K562 (cell line): Measurements from ENCODE around the gene ZNF487. TPM values are rescaled to one million over a fixed set of nuclear protein-coding genes. Genes with fewer than 3 reads are reported as not detected.

ENCODE experiments used
- ADNP ChIP-seq: fragments of 200-800 bp; sonication (Bioruptor generic); IDR thresholded peaks from 2 replicates; pipeline ENCODE4 v1.6.1; 2016; ENCODE audit warnings: missing genetic modification characterization, missing compliant biosample characterization
- BCOR ChIP-seq: fragments of 450-650 bp; IDR thresholded peaks from 2 replicates; pipeline ENCODE4 v1.6.1; 2016
- C11orf30 ChIP-seq: fragments of 450-650 bp; IDR thresholded peaks from 2 replicates; pipeline ENCODE4 v1.6.1; 2016; ENCODE audit warnings: low read depth, mild to moderate bottlenecking
- EP400 ChIP-seq: fragments of 450-650 bp; IDR thresholded peaks from 2 replicates; pipeline ENCODE4 v1.6.1; 2017; ENCODE audit warnings: antibody characterized with exemption, mild to moderate bottlenecking, moderate library complexity
- FOXA1 ChIP-seq: fragments of 450-650 bp; IDR thresholded peaks from 2 replicates; pipeline ENCODE4 v1.6.1; 2016; ENCODE audit warnings: mild to moderate bottlenecking, borderline replicate concordance
- FOXM1 ChIP-seq, 2 experiments: fragments of 450-650 bp in 1 of 2; sonication (generic) in 1 of 2; formaldehyde crosslinking in 1 of 2; IDR thresholded peaks; 2 replicates each; pipeline versions ENCODE4 v1.6.1 to v1.9.0; 2017 to 2022; ENCODE audit warnings: low read depth in 2 of 2, mild to moderate bottlenecking in 2 of 2, missing genetic modification reagents in 1 of 2, moderate library complexity in 1 of 2
- JUN ChIP-seq, 2 experiments: sonication (generic) in 1 of 2; formaldehyde crosslinking in 1 of 2; IDR thresholded peaks; 2 replicates each; pipeline versions ENCODE4 v1.6.1 to v1.8.0; 2012 to 2022; ENCODE audit warnings: borderline replicate concordance in 2 of 2, mild to moderate bottlenecking in 2 of 2, improper control_type of control experiment in 1 of 2, low read depth in 1 of 2, low read length in 1 of 2, missing genetic modification reagents in 1 of 2
- MEF2D ChIP-seq: conservative IDR thresholded peaks from 2 replicates; pipeline ENCODE4 v1.6.1; 2016; ENCODE audit warnings: low read depth, missing genetic modification characterization, missing compliant biosample characterization
- MYC ChIP-seq, 2 experiments: fragments of 250-450 bp in 1 of 2; sonication (Bioruptor Pico) in 1 of 2; IDR thresholded peaks; 2 replicates each; pipeline versions ENCODE4 v1.5.1 to v1.6.1; 2012 to 2021; ENCODE audit warnings: low read depth in 2 of 2, borderline replicate concordance in 1 of 2, improper control_type of control experiment in 1 of 2, low read length in 1 of 2, mild to moderate bottlenecking in 1 of 2, moderate library complexity in 1 of 2
- NCOR1 ChIP-seq: fragments of 450-650 bp; IDR thresholded peaks from 2 replicates; pipeline ENCODE4 v1.6.1; 2016; ENCODE audit warnings: mild to moderate bottlenecking, moderate library complexity
- PTTG1 ChIP-seq: fragments of 450-650 bp; IDR thresholded peaks from 2 replicates; pipeline ENCODE4 v1.6.1; 2016; ENCODE audit warnings: low read depth, mild to moderate bottlenecking, missing genetic modification characterization, missing compliant biosample characterization
- RBFOX2 ChIP-seq: fragments of 200-400 bp; formaldehyde crosslinking; IDR thresholded peaks from 2 replicates; pipeline ENCODE4 v1.6.1; 2017; ENCODE audit warnings: low read depth, mild to moderate bottlenecking, low read length, moderate library complexity
- SREBF1 ChIP-seq: fragments of 150-350 bp; IDR thresholded peaks from 2 replicates; pipeline ENCODE4 v1.6.1; 2014; ENCODE audit warnings: antibody characterized with exemption, low read depth, low read length, borderline replicate concordance
- TAL1 ChIP-seq: fragments of 450-650 bp; IDR thresholded peaks from 2 replicates; pipeline ENCODE4 v1.6.1; 2016; ENCODE audit warnings: mild to moderate bottlenecking
- TARDBP ChIP-seq: fragments of 450-650 bp; IDR thresholded peaks from 2 replicates; pipeline ENCODE4 v1.6.1; 2016
- ZKSCAN1 ChIP-seq: fragments of 150-350 bp; IDR thresholded peaks from 2 replicates; pipeline ENCODE4 v1.6.1; 2016; ENCODE audit warnings: low read depth, low read length
- ZKSCAN8 ChIP-seq: fragments of 200-800 bp; sonication (Bioruptor generic); IDR thresholded peaks from 2 replicates; pipeline ENCODE4 v1.6.1; 2016; ENCODE audit warnings: missing genetic modification characterization, missing compliant biosample characterization
- ZNF239 ChIP-seq: fragments of 250-450 bp; sonication (Bioruptor Pico); IDR thresholded peaks from 2 replicates; pipeline ENCODE4 v1.4.0; 2020; ENCODE audit warnings: mild to moderate bottlenecking
- ZNF316 ChIP-seq: fragments of 450-650 bp; IDR thresholded peaks from 2 replicates; pipeline ENCODE4 v1.6.1; 2016
- ZNF561 ChIP-seq: fragments of 450-650 bp; formaldehyde crosslinking; conservative IDR thresholded peaks from 2 replicates; pipeline ENCODE4 v1.4.0; 2020; ENCODE audit warnings: mild to moderate bottlenecking, moderate library complexity
- ZNF695 ChIP-seq: fragments of 450-650 bp; formaldehyde crosslinking; IDR thresholded peaks from 2 replicates; pipeline ENCODE4 v1.4.0; 2020; ENCODE audit warnings: mild to moderate bottlenecking, moderate library complexity
- polyA plus RNA-seq, 8 experiments: library from polyadenylated mRNA; depleted of rRNA in 4 of 8; stranded (reverse) in 5 of 8; unstranded in 3 of 8; fragments of >200 nt; fragmentation: Nextera tagmentation in 2 of 8; fragmentation: Illumina TruSeq in 1 of 8; extraction: Ambion mirVana in 2 of 8; extraction: Trizol in 1 of 8; gene quantifications; 2 replicates each; pipeline versions ENCODE4 v1.2.1 to v1.2.3, GENCODE V29; 2011 to 2014; ENCODE audit warnings: inconsistent platforms in 1 of 8, missing spikeins in 1 of 8
- total RNA-seq, 7 experiments: library from RNA; depleted of rRNA in 6 of 7; stranded (reverse); fragments of >200 nt in 6 of 7; fragmentation: Illumina TruSeq in 2 of 7; extraction: Trizol in 2 of 7; gene quantifications; 2 replicates each; pipeline versions ENCODE4 v1.2.1 to v1.2.3, GENCODE V29; 2011 to 2021; ENCODE audit warnings: low replicate concordance in 1 of 7
- TF ChIP-seq, protein P1 (sequence below): fragments of 200-800 bp; sonication (Bioruptor generic); IDR thresholded peaks from 2 replicates; pipeline ENCODE4 v1.6.1; 2016; ENCODE audit warnings: missing genetic modification characterization, missing compliant biosample characterization
- TF ChIP-seq, protein P2 (sequence below): fragments of 250-450 bp; sonication (Bioruptor Pico); IDR thresholded peaks from 2 replicates; pipeline ENCODE4 v1.4.0; 2020; ENCODE audit warnings: mild to moderate bottlenecking, moderate library complexity, borderline replicate concordance

Gene ZNF487
- total and polyA plus RNA-seq, 9 of the 15 experiments (the other 6 are each of a cell fraction or from before 2014, with no cell fraction given) = 1.9 to 6.5 (median 4.2) TPM

DNA sequence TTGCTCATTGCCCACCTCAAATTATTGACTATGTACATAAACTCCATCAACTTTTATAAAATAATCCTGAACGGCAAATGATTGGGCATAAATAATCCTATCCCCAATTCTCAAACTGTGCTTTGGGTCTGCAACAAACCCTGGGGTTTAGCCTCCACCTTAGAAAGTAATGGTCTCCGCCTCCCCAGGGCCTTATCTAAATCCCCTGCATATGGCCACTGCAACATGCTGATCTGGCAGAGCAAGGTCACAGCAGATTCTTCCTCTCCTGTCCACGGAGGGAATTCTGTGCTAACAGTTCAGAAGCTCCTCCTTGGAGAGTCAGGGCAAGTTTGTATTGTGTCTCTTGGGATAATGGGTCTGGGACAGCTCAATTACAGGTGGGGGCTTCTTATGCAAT lies 47.0 kb upstream of the ZNF487 start (continued):
- no peak for TF ChIP-seq FOXM1 (IDR thresholded peaks at IDR 0.05; ENCODE audit: low read depth)
- no peak for TF ChIP-seq FOXM1 (CRISPR knock-in tag; IDR thresholded peaks at IDR 0.05; ENCODE audit: low read depth)
- TF ChIP-seq ZNF695 (CRISPR knock-in tag) = no peak
- peak; percentile 30; the same call in 1 of the 2 replicates for TF ChIP-seq MYC (IDR thresholded peaks at IDR 0.05; ENCODE audit: low read depth, low read length)
- TF ChIP-seq MYC (CRISPR knock-in tag; IDR thresholded peaks at IDR 0.05; ENCODE audit: borderline replicate concordance, low read depth) = no peak
- peak; percentile 41 for TF ChIP-seq RBFOX2
- no peak for TF ChIP-seq EP400
- no peak for TF ChIP-seq FOXA1
- TF ChIP-seq SREBF1 = no peak
- TF ChIP-seq, protein P1, sequence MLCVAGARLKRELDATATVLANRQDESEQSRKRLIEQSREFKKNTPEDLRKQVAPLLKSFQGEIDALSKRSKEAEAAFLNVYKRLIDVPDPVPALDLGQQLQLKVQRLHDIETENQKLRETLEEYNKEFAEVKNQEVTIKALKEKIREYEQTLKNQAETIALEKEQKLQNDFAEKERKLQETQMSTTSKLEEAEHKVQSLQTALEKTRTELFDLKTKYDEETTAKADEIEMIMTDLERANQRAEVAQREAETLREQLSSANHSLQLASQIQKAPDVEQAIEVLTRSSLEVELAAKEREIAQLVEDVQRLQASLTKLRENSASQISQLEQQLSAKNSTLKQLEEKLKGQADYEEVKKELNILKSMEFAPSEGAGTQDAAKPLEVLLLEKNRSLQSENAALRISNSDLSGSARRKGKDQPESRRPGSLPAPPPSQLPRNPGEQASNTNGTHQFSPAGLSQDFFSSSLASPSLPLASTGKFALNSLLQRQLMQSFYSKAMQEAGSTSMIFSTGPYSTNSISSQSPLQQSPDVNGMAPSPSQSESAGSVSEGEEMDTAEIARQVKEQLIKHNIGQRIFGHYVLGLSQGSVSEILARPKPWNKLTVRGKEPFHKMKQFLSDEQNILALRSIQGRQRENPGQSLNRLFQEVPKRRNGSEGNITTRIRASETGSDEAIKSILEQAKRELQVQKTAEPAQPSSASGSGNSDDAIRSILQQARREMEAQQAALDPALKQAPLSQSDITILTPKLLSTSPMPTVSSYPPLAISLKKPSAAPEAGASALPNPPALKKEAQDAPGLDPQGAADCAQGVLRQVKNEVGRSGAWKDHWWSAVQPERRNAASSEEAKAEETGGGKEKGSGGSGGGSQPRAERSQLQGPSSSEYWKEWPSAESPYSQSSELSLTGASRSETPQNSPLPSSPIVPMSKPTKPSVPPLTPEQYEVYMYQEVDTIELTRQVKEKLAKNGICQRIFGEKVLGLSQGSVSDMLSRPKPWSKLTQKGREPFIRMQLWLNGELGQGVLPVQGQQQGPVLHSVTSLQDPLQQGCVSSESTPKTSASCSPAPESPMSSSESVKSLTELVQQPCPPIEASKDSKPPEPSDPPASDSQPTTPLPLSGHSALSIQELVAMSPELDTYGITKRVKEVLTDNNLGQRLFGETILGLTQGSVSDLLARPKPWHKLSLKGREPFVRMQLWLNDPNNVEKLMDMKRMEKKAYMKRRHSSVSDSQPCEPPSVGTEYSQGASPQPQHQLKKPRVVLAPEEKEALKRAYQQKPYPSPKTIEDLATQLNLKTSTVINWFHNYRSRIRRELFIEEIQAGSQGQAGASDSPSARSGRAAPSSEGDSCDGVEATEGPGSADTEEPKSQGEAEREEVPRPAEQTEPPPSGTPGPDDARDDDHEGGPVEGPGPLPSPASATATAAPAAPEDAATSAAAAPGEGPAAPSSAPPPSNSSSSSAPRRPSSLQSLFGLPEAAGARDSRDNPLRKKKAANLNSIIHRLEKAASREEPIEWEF = no peak
- TF ChIP-seq, protein P2, sequence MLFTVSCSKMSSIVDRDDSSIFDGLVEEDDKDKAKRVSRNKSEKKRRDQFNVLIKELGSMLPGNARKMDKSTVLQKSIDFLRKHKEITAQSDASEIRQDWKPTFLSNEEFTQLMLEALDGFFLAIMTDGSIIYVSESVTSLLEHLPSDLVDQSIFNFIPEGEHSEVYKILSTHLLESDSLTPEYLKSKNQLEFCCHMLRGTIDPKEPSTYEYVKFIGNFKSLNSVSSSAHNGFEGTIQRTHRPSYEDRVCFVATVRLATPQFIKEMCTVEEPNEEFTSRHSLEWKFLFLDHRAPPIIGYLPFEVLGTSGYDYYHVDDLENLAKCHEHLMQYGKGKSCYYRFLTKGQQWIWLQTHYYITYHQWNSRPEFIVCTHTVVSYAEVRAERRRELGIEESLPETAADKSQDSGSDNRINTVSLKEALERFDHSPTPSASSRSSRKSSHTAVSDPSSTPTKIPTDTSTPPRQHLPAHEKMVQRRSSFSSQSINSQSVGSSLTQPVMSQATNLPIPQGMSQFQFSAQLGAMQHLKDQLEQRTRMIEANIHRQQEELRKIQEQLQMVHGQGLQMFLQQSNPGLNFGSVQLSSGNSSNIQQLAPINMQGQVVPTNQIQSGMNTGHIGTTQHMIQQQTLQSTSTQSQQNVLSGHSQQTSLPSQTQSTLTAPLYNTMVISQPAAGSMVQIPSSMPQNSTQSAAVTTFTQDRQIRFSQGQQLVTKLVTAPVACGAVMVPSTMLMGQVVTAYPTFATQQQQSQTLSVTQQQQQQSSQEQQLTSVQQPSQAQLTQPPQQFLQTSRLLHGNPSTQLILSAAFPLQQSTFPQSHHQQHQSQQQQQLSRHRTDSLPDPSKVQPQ (CRISPR knock-in tag) = no peak
- peak; percentile 37; the same call in 1 of the 2 replicates for TF ChIP-seq NCOR1
- no peak for TF ChIP-seq JUN (IDR thresholded peaks at IDR 0.05; ENCODE audit: borderline replicate concordance, low read depth, low read length)
- no peak for TF ChIP-seq JUN (CRISPR knock-in tag; IDR thresholded peaks at IDR 0.05; ENCODE audit: borderline replicate concordance)
- no peak for TF ChIP-seq MEF2D
- no peak for TF ChIP-seq ZKSCAN8 (CRISPR knock-in tag)
- no peak for TF ChIP-seq ZKSCAN1
- no peak for TF ChIP-seq TARDBP
- TF ChIP-seq ZNF239 (CRISPR knock-in tag) = no peak
- 0 out of 2 replicates have a peak, but pooled peaks have one; percentile 16 for TF ChIP-seq ZNF316
- TF ChIP-seq BCOR = no peak
- TF ChIP-seq ADNP (tag) = no peak
- no peak for TF ChIP-seq PTTG1 (tag)
- peak; percentile 54; the same call in 1 of the 2 replicates for TF ChIP-seq TAL1
- peak; percentile 15; the same call in 1 of the 2 replicates for TF ChIP-seq C11orf30
- TF ChIP-seq ZNF561 (CRISPR knock-in tag) = no peak
